Heart right ventricle (tissue), 16 donors: Measurements from ENCODE around the gene GPHA2. TPM values are rescaled to one million over a fixed set of nuclear protein-coding genes. Genes with fewer than 3 reads are reported as not detected.

ENCODE experiments used
- ATAC-seq, 8 donors: fragments of 200-7000 bp; cut with Tn5 transposase; one replicate each; pipeline ENCODE4 v1.9.1; 2020; ENCODE audit warnings: mild to moderate bottlenecking in 8 of 8, moderate library complexity in 8 of 8, moderate number of reproducible peaks in 1 of 8
- DNase-seq, 2 donors: peaks; one replicate each; pipeline ENCODE4 v3.0.0-alpha.2; 2020
- H3K27ac ChIP-seq, 10 donors: fragments of 200-600 bp; sonication (generic) in 2 of 10; one replicate each; pipeline versions ENCODE4 v1.5.0 to v1.8.0; 2020 to 2022; ENCODE audit warnings: mild to moderate bottlenecking in 3 of 10
- H3K27me3 ChIP-seq, 7 donors: fragments of 200-600 bp; one replicate each; pipeline ENCODE4 v1.8.0; 2021 to 2022; ENCODE audit warnings: mild to moderate bottlenecking in 2 of 7
- H3K36me3 ChIP-seq, 9 donors: fragments of 200-600 bp; sonication (generic) in 1 of 9; one replicate each; pipeline versions ENCODE4 v1.5.0 to v1.8.0; 2020 to 2022; ENCODE audit warnings: mild to moderate bottlenecking in 2 of 9
- H3K4me1 ChIP-seq, 9 donors: fragments of 200-600 bp; sonication (generic) in 1 of 9; one replicate each; pipeline versions ENCODE4 v1.5.0 to v1.8.0; 2020 to 2022; ENCODE audit warnings: mild to moderate bottlenecking in 4 of 9
- H3K4me3 ChIP-seq, 10 donors: fragments of 200-600 bp; sonication (generic) in 2 of 10; one replicate each; pipeline versions ENCODE4 v1.5.0 to v1.8.0; 2020 to 2022; ENCODE audit warnings: mild to moderate bottlenecking in 7 of 10, moderate library complexity in 2 of 10
- H3K9me3 ChIP-seq, 11 donors: fragments of 200-600 bp in 10 of 11; sonication (generic) in 2 of 11; one replicate each; pipeline versions ENCODE4 v1.5.0 to v1.8.0; 2013 to 2022; ENCODE audit warnings: mild to moderate bottlenecking in 2 of 11, control low read depth in 1 of 11, moderate library complexity in 1 of 11
- WGBS, 2 donors: extraction: QIAGEN DNeasy Blood & Tissue Kit; methylation state at CpG; one replicate each; pipeline ENCODE4 v1.1.7; 2013; ENCODE audit warnings: inconsistent platforms in 1 of 2; 5-methylcytosine and 5-hydroxymethylcytosine counted together
- intact Hi-C, 10 donors: fragments of 100-400 bp; cut with DNase I; formaldehyde crosslinking; loops; one replicate each; pipeline versions ENCODE4 v1.11.1 to v1.14.2; 2022
- polyA plus RNA-seq, 2 donors: library from polyadenylated mRNA; stranded (reverse); fragments of 200-250 nt; gene quantifications; one replicate each; pipeline ENCODE4 v1.2.3, GENCODE V29; 2013
- total RNA-seq, 10 donors: library from RNA; stranded (reverse); fragmentation: NEBNext Ultra II Directional in 3 of 10; extraction: Animal tissue kit (Norgen Biotek cat#: 25700) in 3 of 10; gene quantifications; one replicate each; pipeline versions ENCODE4 v1.2.1 to v1.2.4, GENCODE V29; 2021 to 2023
- TF ChIP-seq, protein P1 (sequence below), 9 donors: fragments of 200-600 bp; sonication (generic) in 2 of 9; IDR thresholded peaks; one replicate each; pipeline versions ENCODE4 v1.5.0 to v1.8.0; 2021 to 2022; ENCODE audit warnings: antibody characterized with exemption in 9 of 9, mild to moderate bottlenecking in 5 of 9, moderate library complexity in 1 of 9
- donor health status: Arrhythmogenic right ventricular cardiomyopathy.
- donor health status: ischemic (EF 13 %, LVEDD 7.1; RV severe dilation, severe dysfunction).
- donor health status: healthy with polysubstance abuse.
- donor health status: DM: no; HTN: yes; CAD: no.
- donor health status: DM: no; HTN: no; CAD: no.
- donor health status: ischemic (EF 25% LVEDD 6.9; RV normal size, moderate dysfunction).
- donor health status: ischemic (EF 25% LVEDD 5.7; RV mildly dilated, moderate dysfunction).
- donor health status: healthy.
- donor health status: DM: yes; HTN: yes; CAD: no.
- donor health status: Ischemic cardiomyopathy.
- donor health status: ischemic (EF 35%, LVEDD 5.7; RV mildly dilated, moderate dysfunction).
- donor health status: nonischemic (EF 11% LVEDD 7.7; RV severe dilation, severe dysfunction).
- donor health status: DM: yes; HTN: yes; CAD: no.
- donor health status: PGD.
- donor health status: ischemic (EF 29% LVEDD 5.4; RV normal size, mild dysfunction).
- donor health status: nonischemic (EF 23%, LVEDD 6.1; RV moderate dilation, normal function).

The GPHA2 gene
- total and polyA plus RNA-seq, 12 donors = not detected

GRCh38 chr11:64888406-64888728 lies 47.3 kb downstream of the GPHA2 start:
- no peaks in the 10 kb centered on the region for H3K36me3 ChIP-seq
- TF ChIP-seq, protein P1, sequence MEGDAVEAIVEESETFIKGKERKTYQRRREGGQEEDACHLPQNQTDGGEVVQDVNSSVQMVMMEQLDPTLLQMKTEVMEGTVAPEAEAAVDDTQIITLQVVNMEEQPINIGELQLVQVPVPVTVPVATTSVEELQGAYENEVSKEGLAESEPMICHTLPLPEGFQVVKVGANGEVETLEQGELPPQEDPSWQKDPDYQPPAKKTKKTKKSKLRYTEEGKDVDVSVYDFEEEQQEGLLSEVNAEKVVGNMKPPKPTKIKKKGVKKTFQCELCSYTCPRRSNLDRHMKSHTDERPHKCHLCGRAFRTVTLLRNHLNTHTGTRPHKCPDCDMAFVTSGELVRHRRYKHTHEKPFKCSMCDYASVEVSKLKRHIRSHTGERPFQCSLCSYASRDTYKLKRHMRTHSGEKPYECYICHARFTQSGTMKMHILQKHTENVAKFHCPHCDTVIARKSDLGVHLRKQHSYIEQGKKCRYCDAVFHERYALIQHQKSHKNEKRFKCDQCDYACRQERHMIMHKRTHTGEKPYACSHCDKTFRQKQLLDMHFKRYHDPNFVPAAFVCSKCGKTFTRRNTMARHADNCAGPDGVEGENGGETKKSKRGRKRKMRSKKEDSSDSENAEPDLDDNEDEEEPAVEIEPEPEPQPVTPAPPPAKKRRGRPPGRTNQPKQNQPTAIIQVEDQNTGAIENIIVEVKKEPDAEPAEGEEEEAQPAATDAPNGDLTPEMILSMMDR (IDR thresholded peaks at IDR 0.05) = no peak
- H3K27me3 ChIP-seq = no peaks in the 10 kb centered on the region
- DNase-seq (no peak), ATAC-seq (no peak)
- peak overlapping the region in 9 of 10 donors; percentile 10 to 83 (median 64) for H3K27ac ChIP-seq
- H3K4me1 ChIP-seq = peaks cover 9 to 48% (median 31%) of the 10 kb centered on the region in 9 donors
- WGBS, 2 donors = 69 to 71% methylated on average over 8 of the region's 8 CpGs
- peak overlapping the region in 6 of 10 donors; percentile 21 to 42 (median 34) for H3K4me3 ChIP-seq
- intact Hi-C loops = loop anchor here in 2 of 10 donors (2.0 to 10.0 kb wide), 2 partner anchors 40 to 1106 kb away; no protein-coding TSS in a partner anchor
- no peaks in the 10 kb centered on the region for H3K9me3 ChIP-seq

DNA sequence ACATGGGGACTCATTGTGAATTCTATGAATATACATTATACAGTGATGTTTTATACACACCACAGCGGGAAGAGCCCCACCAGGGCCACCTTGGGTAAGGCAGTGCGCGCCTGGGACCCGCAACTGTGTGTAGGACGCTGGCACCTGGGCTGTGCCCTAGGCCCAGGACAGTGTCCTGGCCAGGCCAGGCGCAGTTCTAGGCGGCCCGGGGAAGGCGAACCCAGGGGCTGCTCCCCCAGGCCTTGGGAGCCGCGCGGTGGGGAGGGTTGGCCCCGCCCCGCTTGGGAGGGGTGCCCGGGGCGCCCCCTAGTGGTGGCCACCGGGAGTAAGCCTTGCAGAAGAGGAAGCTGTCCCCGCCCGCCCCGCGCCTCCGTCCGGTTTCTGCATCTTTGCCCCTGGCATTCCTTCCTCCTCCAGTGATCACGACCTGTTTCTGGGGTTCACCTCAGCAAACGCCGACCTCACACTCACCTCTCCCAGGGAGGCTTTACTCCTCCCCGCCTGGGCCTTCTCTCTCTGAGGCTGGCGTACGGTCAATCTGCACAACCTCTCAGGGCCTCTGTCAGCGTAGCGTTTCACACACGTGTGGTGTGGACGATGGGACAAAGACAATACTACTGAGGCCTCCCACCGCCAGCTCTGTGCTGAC lies 47.8 kb downstream of the GPHA2 start:
- no peaks in the 10 kb centered on the region for H3K36me3 ChIP-seq
- H3K27ac ChIP-seq = peak overlapping the region; percentile 10 to 83 (median 62)
- peaks cover 9 to 45% (median 26%) of the 10 kb centered on the region in 9 donors for H3K4me1 ChIP-seq
- H3K27me3 ChIP-seq = no peaks in the 10 kb centered on the region
- peak; percentile 80 to 90 for DNase-seq
- intact Hi-C loops = loop anchor here in 3 of 10 donors (2.0 to 10.0 kb wide), 3 partner anchors 39 to 1107 kb away; partner anchors contain the start of gene CDC42BPG (in 1 of the 3)
- TF ChIP-seq, protein P1 (IDR thresholded peaks at IDR 0.05) = peak; percentile 98 to 100 (median 99)
- WGBS, 2 donors = 13 to 14% methylated on average over 33 to 34 of the region's 34 CpGs
- H3K9me3 ChIP-seq = no peaks in the 10 kb centered on the region
- H3K4me3 ChIP-seq = peak overlapping the region in 7 of 10 donors; percentile 21 to 42 (median 34)
- ATAC-seq = peak; percentile 83 to 96 (median 92)

GRCh38 chr11:64887234-64887756 lies 48.4 kb downstream of the GPHA2 start:
- H3K27ac ChIP-seq = peak overlapping the region; percentile 10 to 83 (median 62)

More at GRCh38 chr11:64887234-64887756, 48.4 kb downstream of the GPHA2 start:
- ATAC-seq (no peak), DNase-seq (no peak)
- no peaks in the 10 kb centered on the region for H3K9me3 ChIP-seq
- peaks cover 5 to 39% (median 21%) of the 10 kb centered on the region in 9 donors for H3K4me1 ChIP-seq
- peak overlapping the region in 4 of 10 donors; percentile 21 to 39 (median 28) for H3K4me3 ChIP-seq
- no peaks in the 10 kb centered on the region for H3K27me3 ChIP-seq
- intact Hi-C loops = loop anchor here in 2 of 10 donors (2.0 to 10.0 kb wide), 2 partner anchors 42 to 1108 kb away; partner anchors contain the start of gene CDC42BPG (in 1 of the 2)
- no peaks in the 10 kb centered on the region for H3K36me3 ChIP-seq
- TF ChIP-seq, protein P1 (IDR thresholded peaks at IDR 0.05) = no peak
- WGBS, 2 donors = 86% methylated on average over 8 of the region's 8 CpGs
